MCF 10A (cell line): ENCODE measurements around the gene P2RX5. TPM values are rescaled to one million over a fixed set of nuclear protein-coding genes. Genes with fewer than 3 reads are reported as not detected.

Source experiments
- BruUV-seq: library from RNA; stranded (reverse); fragments of 400-500 nt; replicated peaks from 2 replicates; lab custom pipeline; 2021; lab: Mats Ljungman, UMichigan
- CTCF ChIA-PET: fragments of 300-600 bp; sonication (Branson Sonifier 250); formaldehyde crosslinking; extraction: SDS; loops from one replicate; lab custom pipeline; 2021; ENCODE audit warnings: antibody characterized with exemption, inconsistent platforms; lab: Yijun Ruan, JAX
- POLR2A ChIA-PET: fragments of 300-600, 350-650 bp; sonication (Branson Sonifier 250); formaldehyde crosslinking; extraction: SDS; loops from one replicate; lab custom pipeline; 2020; ENCODE audit warnings: antibody characterized with exemption, inconsistent platforms; lab: Yijun Ruan, JAX
- DNase-seq: peaks from one replicate; pipeline ENCODE4 v3.0.0-alpha.2; 2018; ENCODE audit not compliant: unreplicated experiment
- H3K27ac Mint-ChIP-seq: one replicate; pipeline ENCODE4 v1.8.0; 2022; ENCODE audit warnings: mild to moderate bottlenecking, low read depth, mixed read lengths; ENCODE audit not compliant: unreplicated experiment
- H3K27me3 Mint-ChIP-seq: one replicate; pipeline ENCODE4 v1.8.0; 2022; ENCODE audit warnings: mixed read lengths; ENCODE audit not compliant: insufficient read depth, unreplicated experiment
- H3K36me3 Mint-ChIP-seq: one replicate; pipeline ENCODE4 v1.8.0; 2022; ENCODE audit warnings: mild to moderate bottlenecking, moderate library complexity, mixed read lengths; ENCODE audit not compliant: insufficient read depth, unreplicated experiment
- H3K4me1 Mint-ChIP-seq: one replicate; pipeline ENCODE4 v1.8.0; 2022; ENCODE audit warnings: mixed read lengths; ENCODE audit not compliant: insufficient read depth, unreplicated experiment
- H3K4me3 Mint-ChIP-seq: one replicate; pipeline ENCODE4 v1.8.0; 2022; ENCODE audit warnings: mild to moderate bottlenecking, moderate library complexity, mixed read lengths; ENCODE audit not compliant: unreplicated experiment
- H3K9me3 Mint-ChIP-seq: one replicate; pipeline ENCODE4 v1.8.0; 2022; ENCODE audit warnings: mixed read lengths; ENCODE audit not compliant: unreplicated experiment
- CTCF ChIP-seq: fragments of 200-600 bp; IDR thresholded peaks from one replicate; pipeline ENCODE4 v1.8.0; 2022; ENCODE audit warnings: antibody characterized with exemption, mild to moderate bottlenecking; ENCODE audit not compliant: unreplicated experiment
- intact Hi-C: fragments of 100-400 bp; cut with micrococcal nuclease; formaldehyde crosslinking; loops from 2 replicates; pipeline ENCODE4 v1.14.1; 2022
- total RNA-seq: library from RNA; stranded (reverse); gene quantifications from 2 replicates; pipeline ENCODE4 v1.2.3, GENCODE V29; 2022

Gene P2RX5
- total RNA-seq, 1 experiment from 2014 or later = 4.9 TPM

DNA sequence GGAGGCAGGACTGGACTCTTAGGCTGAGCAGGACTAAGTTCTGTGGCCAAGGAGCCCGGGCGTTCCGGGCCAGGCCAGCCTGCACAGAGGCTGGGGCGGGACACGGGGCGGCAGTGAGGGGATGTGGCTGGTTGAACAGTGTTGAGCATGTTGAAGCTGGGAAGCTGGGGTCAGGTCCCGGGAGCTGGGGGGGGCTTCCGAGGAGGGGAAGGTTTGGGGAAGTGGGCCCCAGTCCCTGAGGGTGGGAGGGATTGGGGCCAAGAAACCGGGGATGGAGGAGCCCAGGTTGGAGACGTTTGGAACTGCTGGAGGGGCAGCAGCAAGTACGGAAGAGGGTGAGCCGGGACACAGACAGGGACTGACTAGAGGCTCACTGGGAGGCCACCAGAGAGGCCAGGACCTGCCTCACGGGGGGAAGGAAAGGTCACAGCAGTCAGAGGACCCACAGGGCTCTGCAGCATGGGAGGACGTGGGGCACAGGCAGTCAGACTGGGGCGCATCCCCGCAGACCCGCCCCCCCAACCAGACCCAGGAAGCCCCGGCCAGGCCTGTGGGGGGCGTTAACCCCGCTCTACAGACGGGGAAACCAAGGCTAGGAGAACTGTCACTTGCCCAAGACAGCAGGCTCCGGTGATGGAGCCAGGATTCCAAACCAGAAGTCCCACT, 37.0 kb downstream of the P2RX5 start:
- Mint-ChIP-seq H3K27me3 (no peaks in the 10 kb centered on the region), H3K9me3 (no peaks in the 10 kb centered on the region), H3K4me3 (no peak overlapping the region), H3K4me1 (peaks cover 6% of the 10 kb centered on the region), H3K36me3 (peaks cover 28% of the 10 kb centered on the region), H3K27ac (no peak overlapping the region)
- no peak for DNase-seq
- TF ChIP-seq CTCF = no peak
- intact Hi-C loops = no loop called here
- ChIA-PET POLR2A (interaction anchor here (0.5 to 4.8 kb wide), 7 partner anchors 8 to 154 kb away, joined by 3 to 34 read pairs (median 3); partner anchors contain the start of genes CTNS, EMC6, SHPK and TAX1BP3), CTCF (interaction anchor here (0.5 to 1.8 kb wide), 3 partner anchors 11 to 175 kb away, joined by 3 to 6 read pairs (median 6); no protein-coding TSS in a partner anchor)
- BruUV-seq = no TSS peak

DNA sequence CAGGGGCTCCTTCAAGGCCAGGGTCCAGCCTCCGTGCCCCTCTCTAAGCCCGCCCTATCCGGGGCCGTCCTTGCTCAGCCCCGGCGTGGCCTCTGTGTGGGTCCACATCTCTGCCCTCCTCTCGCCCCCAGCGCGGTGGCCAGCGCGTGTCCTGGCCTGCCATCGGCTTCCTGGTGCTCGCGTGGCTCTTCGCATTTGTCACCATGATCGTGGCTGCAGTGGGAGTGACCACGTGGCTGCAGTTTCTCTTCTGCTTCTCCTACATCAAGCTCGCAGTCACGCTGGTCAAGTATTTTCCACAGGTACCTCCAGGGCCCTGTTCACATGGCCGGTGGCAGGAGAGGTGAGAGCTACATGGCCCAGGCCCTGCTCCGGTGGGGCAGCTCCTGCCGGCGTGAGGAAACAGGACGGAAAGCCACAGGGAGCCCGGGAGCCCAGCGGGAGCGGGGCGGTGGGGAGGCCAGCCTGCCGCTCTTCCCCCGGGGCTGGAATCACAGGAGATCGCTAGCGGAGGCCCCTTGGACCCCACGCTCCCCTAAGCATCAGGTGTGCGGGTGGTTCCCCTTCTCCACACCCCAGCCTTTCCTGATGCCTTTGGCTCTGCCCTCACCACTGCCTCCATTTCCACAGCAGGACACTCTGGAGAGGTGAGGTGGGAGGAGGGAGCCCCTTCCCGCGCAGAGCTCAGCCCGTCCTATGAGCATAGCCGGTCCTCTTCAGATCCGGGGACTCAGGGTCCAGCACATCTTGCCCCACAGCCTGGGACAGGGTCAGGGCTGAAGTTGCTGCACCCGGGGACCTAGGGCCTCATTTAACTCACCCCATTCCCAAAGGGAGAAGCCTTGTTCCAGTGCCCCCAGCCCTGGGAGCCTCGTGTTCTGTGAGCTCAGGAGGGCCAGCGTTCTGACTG, 37.8 kb downstream of the P2RX5 start:
- BruUV-seq = no TSS peak
- peaks cover 30% of the 10 kb centered on the region for H3K36me3 Mint-ChIP-seq
- TF ChIP-seq CTCF = no peak
- CTCF ChIA-PET = interaction anchor here (1.3 to 1.8 kb wide), 2 partner anchors 10 to 13 kb away, joined by 6 read pairs; no protein-coding TSS in a partner anchor
- no peak overlapping the region for H3K27ac Mint-ChIP-seq
- no peaks in the 10 kb centered on the region for H3K9me3 Mint-ChIP-seq
- no peaks in the 10 kb centered on the region for H3K27me3 Mint-ChIP-seq
- POLR2A ChIA-PET = interaction anchor here (0.6 to 4.8 kb wide), 4 partner anchors 7 to 155 kb away, joined by 3 to 34 read pairs (median 3); partner anchors contain the start of genes EMC6 and TAX1BP3
- no peak for DNase-seq
- no peak overlapping the region for H3K4me3 Mint-ChIP-seq
- peaks cover 6% of the 10 kb centered on the region for H3K4me1 Mint-ChIP-seq
- intact Hi-C loops = no loop called here

DNA sequence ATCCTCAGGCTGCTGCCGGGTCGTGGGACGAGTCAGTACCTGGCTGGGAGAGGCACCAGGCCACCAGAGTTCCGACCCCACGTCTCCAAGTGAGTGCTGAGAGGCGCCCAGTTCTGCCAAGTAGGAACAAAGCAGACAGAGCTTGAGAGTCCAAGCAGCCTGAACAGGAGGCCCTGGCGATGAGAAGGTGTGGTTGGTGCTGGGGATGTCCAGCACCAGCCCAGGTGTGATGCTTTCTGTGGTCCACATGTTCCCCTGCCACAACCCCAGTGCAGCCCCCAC, 38.4 kb downstream of the P2RX5 start:
- Mint-ChIP-seq H3K4me3 (no peak overlapping the region), H3K27me3 (no peaks in the 10 kb centered on the region), H3K27ac (no peak overlapping the region), H3K4me1 (peaks cover 6% of the 10 kb centered on the region), H3K36me3 (peaks cover 30% of the 10 kb centered on the region), H3K9me3 (no peaks in the 10 kb centered on the region)
- CTCF ChIA-PET = interaction anchor here (1.8 kb wide), 1 partner anchor 9 kb away, joined by 6 read pairs; no protein-coding TSS in a partner anchor
- POLR2A ChIA-PET = interaction anchor here (4.8 kb wide), 1 partner anchor 10 kb away, joined by 34 read pairs; the partner anchor contains the start of genes EMC6 and TAX1BP3
- no peak for TF ChIP-seq CTCF
- no TSS peak for BruUV-seq
- intact Hi-C loops = no loop called here
- DNase-seq = no peak
